Activated naive CD4-positive, alpha-beta T cell (primary cell): Measurements from ENCODE around the gene CNTN6.

Experiments used
- DNase-seq, 4 experiments: peaks; one replicate each; lab custom pipeline; 2025; lab: John Stamatoyannopoulos, UW

The CNTN6 gene

GRCh38 chr3:1179146-1179545 is 86.3 kb downstream of the CNTN6 start:
- DNase-seq: no peak

GRCh38 chr3:1183320-1184048 is 90.7 kb downstream of the CNTN6 start:
- no peak for DNase-seq

GRCh38 chr3:1190569-1190968 is 97.7 kb downstream of the CNTN6 start:
- DNase-seq: no peak

- no peak for DNase-seq
Observed at GRCh38 chr3:1191026-1191425, 98.2 kb downstream of the CNTN6 start.

GRCh38 chr3:1195947-1196346 is 103.1 kb downstream of the CNTN6 start:
- no peak for DNase-seq

GRCh38 chr3:1197051-1197450 is 104.2 kb downstream of the CNTN6 start:
- DNase-seq: no peak

- no peak for DNase-seq
Observed at GRCh38 chr3:1200371-1200770, 107.5 kb downstream of the CNTN6 start.

GRCh38 chr3:1207904-1208303 is 115.1 kb downstream of the CNTN6 start:
- no peak for DNase-seq

- DNase-seq: no peak
Observed at GRCh38 chr3:1214933-1215332, 122.1 kb downstream of the CNTN6 start.

- no peak for DNase-seq
Observed at GRCh38 chr3:1216856-1217255, 124.0 kb downstream of the CNTN6 start.

GRCh38 chr3:1227111-1227510 is 134.3 kb downstream of the CNTN6 start:
- no peak for DNase-seq

GRCh38 chr3:1228289-1228688 is 135.5 kb downstream of the CNTN6 start:
- DNase-seq: no peak

GRCh38 chr3:1230920-1231319 is 138.1 kb downstream of the CNTN6 start:
- no peak for DNase-seq

GRCh38 chr3:1232276-1232675 is 139.5 kb downstream of the CNTN6 start:
- DNase-seq: no peak

GRCh38 chr3:1235526-1236120 is 142.8 kb downstream of the CNTN6 start:
- no peak for DNase-seq

GRCh38 chr3:1251282-1252060 is 158.6 kb downstream of the CNTN6 start:
- DNase-seq: no peak

- DNase-seq: no peak
Observed at GRCh38 chr3:1252061-1252430, 159.2 kb downstream of the CNTN6 start.

- DNase-seq: no peak
Observed at GRCh38 chr3:1262246-1262645, 169.4 kb downstream of the CNTN6 start.

- DNase-seq: no peak
Observed at GRCh38 chr3:1263121-1263520, 170.3 kb downstream of the CNTN6 start.

- DNase-seq: no peak
Observed at GRCh38 chr3:1269808-1270207, 177.0 kb downstream of the CNTN6 start.

- DNase-seq: no peak
Observed at GRCh38 chr3:1272546-1273265, 179.9 kb downstream of the CNTN6 start.

- no peak for DNase-seq
Observed at GRCh38 chr3:1275495-1275894, 182.7 kb downstream of the CNTN6 start.

- no peak for DNase-seq
Observed at GRCh38 chr3:1287815-1288214, 195.0 kb downstream of the CNTN6 start.
